Gastroesophageal sphincter (tissue), 3 donors: Measurements from ENCODE around the gene SPCS1.
A peak's percentile ranks its signal among the peaks of the same experiment; 100 is the strongest.

Source experiments
- EP300 ChIP-seq: sonication (generic); formaldehyde crosslinking; IDR thresholded peaks from one replicate; pipeline ENCODE4 v1.6.1; 2017; ENCODE audit warnings: antibody characterized with exemption, mild to moderate bottlenecking
- POLR2A ChIP-seq, 2 donors: fragments of 450-650 bp; IDR thresholded peaks; one replicate each; pipeline ENCODE4 v1.6.1; 2017; ENCODE audit warnings: antibody characterized with exemption in 2 of 2, mild to moderate bottlenecking in 2 of 2, moderate library complexity in 1 of 2
- POLR2AphosphoS5 ChIP-seq: sonication (generic); formaldehyde crosslinking; IDR thresholded peaks from one replicate; pipeline ENCODE4 v1.6.1; 2017; ENCODE audit warnings: antibody characterized with exemption
- TF ChIP-seq, protein P1 (sequence below), 4 experiments: fragments of 200-600 bp in 2 of 4; fragments of 450-650 bp in 2 of 4; sonication (generic) in 1 of 4; IDR thresholded peaks; one replicate each; pipeline ENCODE4 v1.5.1; 2017 to 2019; ENCODE audit warnings: antibody characterized with exemption in 4 of 4, mild to moderate bottlenecking in 2 of 4, moderate library complexity in 2 of 4

- TF ChIP-seq POLR2AphosphoS5 (peak; percentile 96), POLR2A (IDR thresholded peaks at IDR 0.05) (peak; percentile 81), EP300 (no peak)
- TF ChIP-seq, protein P1, sequence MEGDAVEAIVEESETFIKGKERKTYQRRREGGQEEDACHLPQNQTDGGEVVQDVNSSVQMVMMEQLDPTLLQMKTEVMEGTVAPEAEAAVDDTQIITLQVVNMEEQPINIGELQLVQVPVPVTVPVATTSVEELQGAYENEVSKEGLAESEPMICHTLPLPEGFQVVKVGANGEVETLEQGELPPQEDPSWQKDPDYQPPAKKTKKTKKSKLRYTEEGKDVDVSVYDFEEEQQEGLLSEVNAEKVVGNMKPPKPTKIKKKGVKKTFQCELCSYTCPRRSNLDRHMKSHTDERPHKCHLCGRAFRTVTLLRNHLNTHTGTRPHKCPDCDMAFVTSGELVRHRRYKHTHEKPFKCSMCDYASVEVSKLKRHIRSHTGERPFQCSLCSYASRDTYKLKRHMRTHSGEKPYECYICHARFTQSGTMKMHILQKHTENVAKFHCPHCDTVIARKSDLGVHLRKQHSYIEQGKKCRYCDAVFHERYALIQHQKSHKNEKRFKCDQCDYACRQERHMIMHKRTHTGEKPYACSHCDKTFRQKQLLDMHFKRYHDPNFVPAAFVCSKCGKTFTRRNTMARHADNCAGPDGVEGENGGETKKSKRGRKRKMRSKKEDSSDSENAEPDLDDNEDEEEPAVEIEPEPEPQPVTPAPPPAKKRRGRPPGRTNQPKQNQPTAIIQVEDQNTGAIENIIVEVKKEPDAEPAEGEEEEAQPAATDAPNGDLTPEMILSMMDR (IDR thresholded peaks at IDR 0.05) = no peak
Measured at GRCh38 chr3:52685709-52686691, 19.9 kb upstream of the SPCS1 start, which contains the start of the genes GNL3 and PBRM1.
